A673 (cell line): Measurements from ENCODE around the gene FAM229A. TPM values are rescaled to one million over a fixed set of nuclear protein-coding genes. Genes with fewer than 3 reads are reported as not detected.

Experiments
- BruUV-seq: library from RNA; stranded (reverse); fragments of 400-500 nt; replicated peaks from 2 replicates; lab custom pipeline; 2021; lab: Mats Ljungman, UMichigan
- CTCF ChIA-PET: fragments of 300-600 bp; sonication (Branson Sonifier 250); formaldehyde crosslinking; loops from one replicate; lab custom pipeline; 2022; ENCODE audit warnings: antibody characterized with exemption; lab: Charles Lee
- POLR2A ChIA-PET: fragments of 300-600 bp; sonication (Branson Sonifier 250); formaldehyde crosslinking; loops from one replicate; lab custom pipeline; 2022; ENCODE audit warnings: antibody characterized with exemption; ENCODE audit not compliant: low non-redundant PET; lab: Charles Lee
- DNase-seq: peaks from one replicate; pipeline ENCODE4 v3.0.0-alpha.2; 2015; ENCODE audit warnings: low spot score
- H3K27ac ChIP-seq: fragments of 200-600 bp; sonication (generic); 2 replicates; pipeline ENCODE4 v1.5.1; 2016; ENCODE audit warnings: mixed run types, low read depth, mild to moderate bottlenecking, mixed read lengths, antibody characterized with exemption, low read length; ENCODE audit not compliant: poor library complexity, severe bottlenecking
- H3K27me3 ChIP-seq: fragments of 200-600 bp; sonication (generic); replicated peaks from 2 replicates; pipeline ENCODE4 v1.6.1; 2017; ENCODE audit warnings: mixed run types, low read depth, mild to moderate bottlenecking, mixed read lengths, antibody characterized with exemption, low read length; ENCODE audit not compliant: insufficient read depth, poor library complexity
- H3K36me3 ChIP-seq: fragments of 200-600 bp; sonication (generic); 2 replicates; pipeline ENCODE4 v1.6.1; 2016; ENCODE audit warnings: mixed run types, mild to moderate bottlenecking, mixed read lengths, antibody characterized with exemption, low read length; ENCODE audit not compliant: insufficient read depth, poor library complexity, severe bottlenecking
- H3K4me1 ChIP-seq: fragments of 200-600 bp; sonication (generic); 2 replicates; pipeline ENCODE4 v1.6.1; 2017; ENCODE audit warnings: mixed run types, mild to moderate bottlenecking, mixed read lengths, antibody characterized with exemption, low read length; ENCODE audit not compliant: insufficient read depth, poor library complexity, severe bottlenecking
- H3K4me3 ChIP-seq: fragments of 200-600 bp; sonication (generic); 2 replicates; pipeline ENCODE4 v1.5.1; 2016; ENCODE audit warnings: low read depth, mixed run types, mild to moderate bottlenecking, mixed read lengths, low read length; ENCODE audit not compliant: poor library complexity, severe bottlenecking
- H3K9me3 ChIP-seq: fragments of 200-600 bp; sonication (generic); 2 replicates; pipeline ENCODE4 v1.6.1; 2016; ENCODE audit warnings: mixed run types, low read depth, mild to moderate bottlenecking, mixed read lengths, antibody characterized with exemption, low read length; ENCODE audit not compliant: poor library complexity, severe bottlenecking
- CTCF ChIP-seq: fragments of 300-800, 200-600 bp; sonication (generic); conservative IDR thresholded peaks from 2 replicates; pipeline ENCODE4 v1.5.1; 2017; ENCODE audit warnings: low read depth, mild to moderate bottlenecking, antibody characterized with exemption, low read length, moderate library complexity, mixed read lengths
- EZH2 ChIP-seq: fragments of 200-600 bp; sonication (generic); IDR thresholded peaks from 2 replicates; pipeline ENCODE4 v1.6.1; 2017; ENCODE audit warnings: borderline replicate concordance, low read depth, mild to moderate bottlenecking, mixed read lengths, antibody characterized with exemption, low read length; ENCODE audit not compliant: poor library complexity, severe bottlenecking
- intact Hi-C: fragments of 100-400 bp; cut with micrococcal nuclease; formaldehyde crosslinking; loops from one replicate; pipeline ENCODE4 v1.10.0; 2022; ENCODE audit not compliant: unreplicated experiment
- total RNA-seq: library from RNA; stranded (reverse); gene quantifications from 2 replicates; pipeline ENCODE4 v1.2.3, GENCODE V29; 2021

The FAM229A gene
- total RNA-seq, 1 experiment from 2014 or later = 4.7 TPM

DNA sequence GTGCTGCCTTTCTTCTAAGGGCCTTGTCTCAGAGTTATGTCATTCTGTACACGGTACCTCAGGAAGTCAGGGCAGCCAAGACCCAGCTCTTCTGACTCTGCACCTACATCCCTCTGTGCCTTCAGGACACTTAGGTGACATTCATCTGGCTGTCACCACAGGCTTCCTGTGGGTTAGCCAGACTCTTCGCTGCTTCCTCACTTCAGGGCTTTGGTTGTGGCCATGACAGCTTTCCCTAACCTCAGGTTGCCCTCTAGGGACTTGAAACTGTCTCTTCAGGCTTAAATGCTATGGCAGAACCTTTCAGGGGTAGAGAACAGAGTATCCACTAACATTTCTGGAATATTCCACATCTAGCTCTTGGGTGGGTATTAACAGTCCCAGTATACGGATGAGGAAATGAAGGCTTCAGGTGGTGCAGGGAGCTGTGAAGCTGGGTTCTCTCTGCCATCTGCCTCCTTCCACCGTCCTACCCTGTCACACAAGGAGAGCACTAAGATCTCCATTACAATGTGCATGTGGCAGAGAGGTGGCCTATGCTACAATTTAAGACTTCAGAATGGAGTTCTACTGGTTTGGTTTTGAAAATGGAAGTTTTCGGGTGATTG, 10.0 kb upstream of the FAM229A start:
- intact Hi-C loops = no loop called here
- Histone ChIP-seq H3K4me1 (no peaks in the 10 kb centered on the region), H3K9me3 (no peaks in the 10 kb centered on the region), H3K36me3 (peaks cover 44% of the 10 kb centered on the region), H3K27me3 (no peaks in the 10 kb centered on the region), H3K27ac (no peak overlapping the region), H3K4me3 (no peak overlapping the region)
- ChIA-PET POLR2A (interaction anchor here (0.6 kb wide), 1 partner anchor 10 kb away, joined by 4 read pairs; no protein-coding TSS in a partner anchor), CTCF (no interaction called here)
- no TSS peak for BruUV-seq
- no peak for DNase-seq
- TF ChIP-seq EZH2 (no peak), CTCF (no peak)

DNA sequence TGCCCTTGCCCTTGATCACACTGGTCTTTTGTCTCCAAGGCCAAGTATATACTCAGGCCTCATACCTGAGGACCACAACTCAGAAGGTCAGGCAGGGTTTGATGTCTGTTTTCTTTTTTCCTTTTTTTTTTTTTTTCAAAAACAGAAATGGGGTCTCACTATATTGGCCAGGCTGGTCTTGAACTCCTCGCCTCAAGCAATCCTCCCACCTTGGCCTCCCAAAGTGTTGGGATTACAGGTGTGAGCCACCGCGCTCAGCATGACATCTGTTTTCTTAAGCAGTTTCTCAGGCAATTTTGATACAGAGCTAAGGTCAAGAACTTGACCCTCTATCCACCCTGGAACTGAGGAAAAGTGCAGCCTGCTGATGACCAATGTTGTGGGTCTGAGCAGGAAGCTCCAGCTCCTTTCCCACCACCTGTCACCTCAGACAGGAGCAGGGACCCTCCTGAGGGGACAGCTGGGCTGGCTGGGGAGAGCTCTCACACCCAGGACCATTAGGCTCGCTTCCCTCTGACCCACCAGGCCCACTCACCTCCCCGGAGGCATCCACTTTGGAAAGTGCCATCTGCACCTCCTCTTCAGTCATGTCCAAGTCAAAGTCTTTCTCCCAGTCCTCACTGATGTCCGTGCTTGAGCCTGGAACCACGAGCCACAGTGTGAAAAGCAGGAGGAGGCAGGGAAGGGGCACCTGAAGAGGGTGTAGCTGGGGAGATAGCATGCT, 5.8 kb upstream of the FAM229A start:
- intact Hi-C loops = no loop called here
- Histone ChIP-seq H3K9me3 (no peaks in the 10 kb centered on the region), H3K4me1 (no peaks in the 10 kb centered on the region), H3K27ac (no peak overlapping the region), H3K27me3 (no peaks in the 10 kb centered on the region), H3K4me3 (no peak overlapping the region), H3K36me3 (peaks cover 44% of the 10 kb centered on the region)
- DNase-seq = no peak
- CTCF ChIA-PET = interaction anchor here (0.5 kb wide), 1 partner anchor 414 kb away, joined by 5 read pairs; no protein-coding TSS in a partner anchor
- TF ChIP-seq CTCF (no peak), EZH2 (no peak)
- BruUV-seq = no TSS peak
- POLR2A ChIA-PET = no interaction called here

DNA sequence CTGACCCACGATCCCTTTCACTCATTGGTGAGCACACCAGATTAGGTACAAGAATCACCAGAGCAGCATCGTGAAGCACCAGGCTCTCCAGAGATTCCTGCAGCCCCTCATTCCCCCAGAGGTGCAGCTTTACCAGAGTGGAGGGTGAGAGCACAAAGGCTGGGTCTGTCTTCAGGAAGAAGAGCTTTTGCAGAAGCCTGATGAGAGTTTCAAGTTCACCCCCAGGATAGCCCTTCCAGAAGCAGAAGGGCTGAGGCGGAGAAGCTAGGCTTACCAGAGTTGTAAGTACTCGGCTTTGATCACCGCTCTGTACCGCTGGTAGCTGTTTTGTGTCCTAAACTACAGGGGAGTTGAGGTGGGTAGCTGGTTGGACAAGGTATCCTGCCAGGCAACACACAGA, 3.2 kb upstream of the FAM229A start:
- Histone ChIP-seq H3K27ac (no peak overlapping the region), H3K27me3 (no peaks in the 10 kb centered on the region), H3K36me3 (peaks cover 32% of the 10 kb centered on the region), H3K4me3 (no peak overlapping the region), H3K4me1 (peaks cover 9% of the 10 kb centered on the region), H3K9me3 (no peaks in the 10 kb centered on the region)
- DNase-seq = no peak
- POLR2A ChIA-PET = no interaction called here
- intact Hi-C loops = no loop called here
- CTCF ChIA-PET = no interaction called here
- no peak for TF ChIP-seq CTCF
- TF ChIP-seq EZH2 = no peak
- BruUV-seq = no TSS peak
